ENCODE measurements around the gene PFKL.

GRCh38 chr21:44329971-44330681, 30.3 kb downstream of the PFKL start:
- TF ChIP-seq POLR2A (IDR thresholded peaks at IDR 0.05) (no peak), CTCF (IDR thresholded peaks at IDR 0.05) (no peak)

All from tibial nerve (tissue), 3 donors.